MM.1S (cell line): ENCODE measurements around the gene LRRN2.

Experiments
- DNase-seq: peaks from one replicate; pipeline ENCODE4 v3.0.0-alpha.2; 2015
- H2AFZ ChIP-seq: fragments of 300-600 bp; sonication (generic); 2 replicates; pipeline ENCODE4 v1.6.0; 2016; ENCODE audit warnings: antibody characterized with exemption, low read length
- H3F3A ChIP-seq: fragments of 300-600 bp; sonication (generic); 2 replicates; pipeline ENCODE4 v1.6.1; 2016; ENCODE audit warnings: mild to moderate bottlenecking, antibody characterized with exemption, low read length, moderate library complexity, mixed read lengths; ENCODE audit not compliant: insufficient read depth
- H3K27ac ChIP-seq: fragments of 300-600 bp; sonication (generic); 2 replicates; pipeline ENCODE4 v1.5.1; 2016; ENCODE audit warnings: mild to moderate bottlenecking, low read length
- H3K27me3 ChIP-seq: fragments of 300-600 bp; sonication (generic); replicated peaks from 2 replicates; pipeline ENCODE4 v1.6.0; 2016; ENCODE audit warnings: low read length; ENCODE audit not compliant: insufficient read depth
- H3K36me3 ChIP-seq: fragments of 300-600 bp; sonication (generic); replicated peaks from 2 replicates; pipeline ENCODE4 v1.6.1; 2016; ENCODE audit warnings: mild to moderate bottlenecking, low read length, mixed read lengths; ENCODE audit not compliant: insufficient read depth
- H3K4me1 ChIP-seq: fragments of 300-600 bp; sonication (generic); 2 replicates; pipeline ENCODE4 v1.6.1; 2016; ENCODE audit warnings: low read length, mixed read lengths
- H3K4me2 ChIP-seq: fragments of 300-600 bp; sonication (generic); 2 replicates; pipeline ENCODE4 v1.6.0; 2016; ENCODE audit warnings: low read depth, low read length
- H3K4me3 ChIP-seq: fragments of 300-600 bp; sonication (generic); 2 replicates; pipeline ENCODE4 v1.5.1; 2016; ENCODE audit warnings: low read length, mixed read lengths
- H3K79me2 ChIP-seq: fragments of 300-600 bp; sonication (generic); 2 replicates; pipeline ENCODE4 v1.6.1; 2016; ENCODE audit warnings: mixed run types, low read length, mixed read lengths
- H3K9ac ChIP-seq: fragments of 300-600 bp; sonication (generic); 2 replicates; pipeline ENCODE4 v1.6.1; 2016; ENCODE audit warnings: low read length, mixed read lengths
- H3K9me2 ChIP-seq: fragments of 300-600 bp; sonication (generic); replicated peaks from 2 replicates; pipeline ENCODE4 v1.6.1; 2016; ENCODE audit warnings: mild to moderate bottlenecking, low read length, mixed read lengths; ENCODE audit not compliant: insufficient read depth
- H3K9me3 ChIP-seq: fragments of 300-600 bp; sonication (generic); replicated peaks from 2 replicates; pipeline ENCODE4 v1.6.1; 2016; ENCODE audit warnings: mild to moderate bottlenecking, low read length, mixed read lengths; ENCODE audit not compliant: insufficient read depth
- H4K20me1 ChIP-seq: fragments of 300-600 bp; sonication (generic); 2 replicates; pipeline ENCODE4 v1.6.1; 2016; ENCODE audit warnings: mild to moderate bottlenecking, low read length, moderate library complexity, mixed read lengths; ENCODE audit not compliant: insufficient read depth
- CTCF ChIP-seq: fragments of 300-600 bp; sonication (generic); IDR thresholded peaks from 2 replicates; pipeline ENCODE4 v1.5.1; 2016; ENCODE audit warnings: antibody characterized with exemption, low read length, mixed read lengths
- EZH2 ChIP-seq: fragments of 300-600 bp; sonication (generic); optimal IDR thresholded peaks from 2 replicates; pipeline ENCODE3; 2017; ENCODE audit warnings: low read depth, mild to moderate bottlenecking, antibody characterized with exemption, low read length, mixed read lengths
- EZH2phosphoT487 ChIP-seq: fragments of 300-600 bp; sonication (generic); IDR thresholded peaks from 2 replicates; pipeline ENCODE4 v1.6.1; 2018; ENCODE audit warnings: antibody characterized with exemption, low read length

LRRN2 gene

DNA sequence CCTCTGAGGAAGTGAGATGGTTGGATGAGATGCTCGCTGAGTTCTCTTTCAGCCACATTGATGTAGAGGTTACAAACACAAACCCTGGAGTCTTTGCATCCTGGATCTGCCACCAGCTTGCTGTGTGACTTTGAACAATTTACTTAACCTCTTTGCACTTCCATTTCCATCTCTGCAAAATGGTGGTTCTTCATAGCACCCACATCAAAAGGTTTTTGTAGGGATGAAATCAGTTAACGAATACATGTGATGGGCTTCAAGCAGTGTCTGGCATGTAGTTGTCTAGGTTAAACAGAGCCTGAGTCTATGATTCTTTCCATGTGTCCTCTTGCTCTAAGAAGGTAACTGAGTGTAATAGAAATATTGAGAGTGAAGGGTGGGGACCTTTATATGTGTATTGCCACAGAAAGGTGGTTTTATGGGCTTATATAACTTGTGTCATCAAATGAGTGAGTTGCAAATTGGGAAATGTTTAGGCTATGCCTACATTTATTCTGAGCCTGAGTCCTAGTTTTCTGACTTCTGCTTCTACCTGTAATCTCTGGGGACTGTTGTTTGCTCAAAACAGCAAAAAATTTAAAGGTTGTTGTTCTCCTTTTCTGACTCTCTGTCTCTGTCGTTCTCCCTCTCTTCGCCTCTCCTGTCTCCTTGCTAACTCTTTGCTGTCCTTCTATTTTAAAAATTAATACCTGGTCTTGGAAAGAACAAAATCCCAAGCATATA is 27.3 kb upstream of the LRRN2 start:
- H3K9me3 ChIP-seq = no peaks in the 10 kb centered on the region
- H3K4me3 ChIP-seq = no peak overlapping the region
- no peak overlapping the region for H3K4me2 ChIP-seq
- H3K36me3 ChIP-seq = no peaks in the 10 kb centered on the region
- TF ChIP-seq EZH2 (no peak), CTCF (no peak), EZH2phosphoT487 (no peak)
- H3K9ac ChIP-seq = no peak overlapping the region
- no peaks in the 10 kb centered on the region for H4K20me1 ChIP-seq
- H3K27ac ChIP-seq = no peak overlapping the region
- no peaks in the 10 kb centered on the region for H3K79me2 ChIP-seq
- no peaks in the 10 kb centered on the region for H3F3A ChIP-seq
- no peak overlapping the region for H2AFZ ChIP-seq
- peaks cover 20% of the 10 kb centered on the region for H3K4me1 ChIP-seq
- DNase-seq = no peak
- no peaks in the 10 kb centered on the region for H3K27me3 ChIP-seq
- no peaks in the 10 kb centered on the region for H3K9me2 ChIP-seq

DNA sequence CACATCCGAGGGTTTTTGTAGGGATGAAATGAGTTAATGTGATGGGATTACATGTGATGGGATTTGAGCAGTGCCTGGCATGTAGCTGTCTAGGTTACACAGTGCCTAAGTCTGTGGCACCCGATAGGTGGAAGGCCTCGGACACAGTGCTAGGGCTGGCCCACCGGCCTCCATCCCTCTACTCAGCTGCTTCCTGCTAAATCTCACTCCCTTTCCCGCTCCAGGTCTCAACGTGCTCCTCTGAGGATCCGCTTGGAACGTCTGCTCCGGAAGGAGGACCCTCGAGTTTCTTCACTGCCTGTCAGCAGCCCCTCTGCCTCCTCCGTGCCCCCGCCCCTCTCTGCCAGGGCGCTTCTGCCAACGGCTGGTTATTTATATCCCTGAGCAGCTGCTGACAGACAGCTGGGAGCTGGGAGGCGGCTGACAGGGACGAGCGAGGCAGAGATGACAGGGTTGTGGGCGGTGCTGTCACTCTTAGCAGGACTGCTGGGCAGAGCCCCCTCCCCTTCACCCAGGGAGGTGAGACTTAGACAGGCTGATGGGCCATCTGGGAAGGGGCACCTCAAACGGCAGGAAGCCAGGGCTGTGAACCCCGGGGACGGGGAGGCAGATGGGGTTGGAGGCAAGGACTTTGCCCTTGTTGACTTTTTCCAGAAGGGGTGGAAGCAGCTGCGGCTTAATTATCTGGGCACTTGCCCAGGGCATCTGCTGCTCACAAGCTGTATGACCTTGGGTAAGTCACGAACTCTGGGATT is 26.6 kb upstream of the LRRN2 start:
- Histone ChIP-seq H4K20me1 (no peaks in the 10 kb centered on the region), H3K9ac (no peak overlapping the region), H3K9me3 (no peaks in the 10 kb centered on the region), H3K4me3 (no peak overlapping the region), H3K9me2 (no peaks in the 10 kb centered on the region), H3K4me2 (no peak overlapping the region), H3K27ac (no peak overlapping the region), H2AFZ (no peak overlapping the region), H3K79me2 (no peaks in the 10 kb centered on the region), H3K4me1 (peaks cover 20% of the 10 kb centered on the region), H3F3A (no peaks in the 10 kb centered on the region), H3K27me3 (no peaks in the 10 kb centered on the region), H3K36me3 (no peaks in the 10 kb centered on the region)
- TF ChIP-seq EZH2 = no peak
- no peak for TF ChIP-seq CTCF
- no peak for TF ChIP-seq EZH2phosphoT487
- no peak for DNase-seq

GRCh38 chr1:204711103-204711946 is 25.8 kb upstream of the LRRN2 start:
- Histone ChIP-seq H3F3A (no peaks in the 10 kb centered on the region), H3K9me2 (no peaks in the 10 kb centered on the region), H3K27me3 (no peaks in the 10 kb centered on the region), H3K9ac (no peak overlapping the region), H3K27ac (no peak overlapping the region), H3K4me3 (no peak overlapping the region), H3K9me3 (no peaks in the 10 kb centered on the region), H2AFZ (no peak overlapping the region), H3K4me1 (peaks cover 20% of the 10 kb centered on the region), H3K36me3 (no peaks in the 10 kb centered on the region), H3K4me2 (no peak overlapping the region), H4K20me1 (no peaks in the 10 kb centered on the region), H3K79me2 (no peaks in the 10 kb centered on the region)
- TF ChIP-seq EZH2 = no peak
- TF ChIP-seq CTCF = no peak
- no peak for TF ChIP-seq EZH2phosphoT487
- DNase-seq = no peak
